ENCODE results near the gene RPL22.

DNA sequence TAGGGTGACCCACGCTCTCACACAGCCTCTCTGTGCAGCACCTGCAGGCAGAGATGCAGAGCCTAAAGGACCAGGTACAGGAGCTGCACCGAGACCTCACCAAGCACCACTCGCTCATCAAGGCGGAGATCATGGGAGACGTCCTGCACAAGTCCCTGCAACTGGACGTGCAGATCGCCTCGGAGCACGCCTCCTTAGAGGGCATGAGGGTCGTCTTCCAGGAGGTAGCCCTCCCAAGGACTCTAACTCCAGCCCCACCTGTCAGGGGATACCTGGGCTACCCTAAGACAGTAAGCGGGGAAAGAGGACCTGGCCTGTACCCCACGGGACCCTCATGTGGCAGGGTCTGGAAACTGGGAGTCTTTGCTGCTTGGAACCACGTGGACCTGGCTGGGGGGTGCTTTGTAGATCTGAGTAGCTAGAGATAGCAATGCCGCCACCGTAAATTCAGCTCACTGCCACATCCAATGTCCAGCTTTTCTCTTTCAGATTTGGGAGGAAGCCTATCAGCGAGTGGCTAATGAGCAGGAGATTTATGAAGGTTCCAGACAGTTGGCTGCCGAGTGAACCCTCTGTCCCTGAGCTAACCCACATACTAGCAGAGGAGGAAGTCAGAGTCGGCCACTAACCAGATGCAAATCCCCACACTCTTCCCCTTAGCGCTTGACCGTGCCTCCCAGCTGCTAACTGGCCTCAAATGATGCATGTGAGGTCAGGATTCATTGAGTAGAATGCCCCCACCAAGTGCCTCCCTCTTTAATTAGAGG is 13.0 kb upstream of the RPL22 start:
- TF ChIP-seq, protein P1, sequence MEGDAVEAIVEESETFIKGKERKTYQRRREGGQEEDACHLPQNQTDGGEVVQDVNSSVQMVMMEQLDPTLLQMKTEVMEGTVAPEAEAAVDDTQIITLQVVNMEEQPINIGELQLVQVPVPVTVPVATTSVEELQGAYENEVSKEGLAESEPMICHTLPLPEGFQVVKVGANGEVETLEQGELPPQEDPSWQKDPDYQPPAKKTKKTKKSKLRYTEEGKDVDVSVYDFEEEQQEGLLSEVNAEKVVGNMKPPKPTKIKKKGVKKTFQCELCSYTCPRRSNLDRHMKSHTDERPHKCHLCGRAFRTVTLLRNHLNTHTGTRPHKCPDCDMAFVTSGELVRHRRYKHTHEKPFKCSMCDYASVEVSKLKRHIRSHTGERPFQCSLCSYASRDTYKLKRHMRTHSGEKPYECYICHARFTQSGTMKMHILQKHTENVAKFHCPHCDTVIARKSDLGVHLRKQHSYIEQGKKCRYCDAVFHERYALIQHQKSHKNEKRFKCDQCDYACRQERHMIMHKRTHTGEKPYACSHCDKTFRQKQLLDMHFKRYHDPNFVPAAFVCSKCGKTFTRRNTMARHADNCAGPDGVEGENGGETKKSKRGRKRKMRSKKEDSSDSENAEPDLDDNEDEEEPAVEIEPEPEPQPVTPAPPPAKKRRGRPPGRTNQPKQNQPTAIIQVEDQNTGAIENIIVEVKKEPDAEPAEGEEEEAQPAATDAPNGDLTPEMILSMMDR (IDR thresholded peaks at IDR 0.05; ENCODE audit: low read length): no peak
- no peak for TF ChIP-seq EZH2phosphoT487 (IDR thresholded peaks at IDR 0.05; ENCODE audit: low read length)

All from MM.1S (cell line).